BJ (cell line): ENCODE results near the gene FANCC. TPM values are rescaled to one million over a fixed set of nuclear protein-coding genes. Genes with fewer than 3 reads are reported as not detected.

ENCODE experiments used
- CTCF ChIA-PET: fragments of 350-600 bp; formaldehyde crosslinking; extraction: SDS; loops from one replicate; lab custom pipeline; 2021; ENCODE audit warnings: antibody characterized with exemption, inconsistent platforms; lab: Yijun Ruan, JAX
- POLR2A ChIA-PET: fragments of 300-600 bp; sonication (Branson Sonifier 250); formaldehyde crosslinking; extraction: SDS; loops from one replicate; lab custom pipeline; 2021; ENCODE audit warnings: antibody characterized with exemption; lab: Charles Lee
- DNase-seq: peaks from one replicate; pipeline ENCODE4 v3.0.0-alpha.2; 2011; ENCODE audit warnings: low read depth
- H3K27me3 ChIP-seq: 2 replicates; pipeline ENCODE4 v1.6.0; 2011; ENCODE audit warnings: low read length; ENCODE audit not compliant: control insufficient read depth, insufficient read depth
- H3K36me3 ChIP-seq: 2 replicates; pipeline ENCODE4 v1.5.1; 2011; ENCODE audit warnings: low read length; ENCODE audit not compliant: control insufficient read depth, insufficient read depth
- H3K4me3 ChIP-seq: 2 replicates; pipeline ENCODE4 v1.5.1; 2011; ENCODE audit warnings: low read depth, mild to moderate bottlenecking, control low read depth, low read length
- polyA plus RNA-seq: library from polyadenylated mRNA; depleted of rRNA; stranded (reverse); fragments of >200 nt; gene quantifications from 2 replicates; pipeline ENCODE4 v1.2.3, GENCODE V29; 2011
- TF ChIP-seq, protein P1 (sequence below): IDR thresholded peaks from 2 replicates; pipeline ENCODE4 v1.5.1; 2011; ENCODE audit warnings: low read depth, mild to moderate bottlenecking, control low read depth, inconsistent platforms, low read length, moderate library complexity; ENCODE audit not compliant: insufficient read depth

The FANCC gene
- polyA plus RNA-seq, 1 experiment, result 6.1 TPM

DNA sequence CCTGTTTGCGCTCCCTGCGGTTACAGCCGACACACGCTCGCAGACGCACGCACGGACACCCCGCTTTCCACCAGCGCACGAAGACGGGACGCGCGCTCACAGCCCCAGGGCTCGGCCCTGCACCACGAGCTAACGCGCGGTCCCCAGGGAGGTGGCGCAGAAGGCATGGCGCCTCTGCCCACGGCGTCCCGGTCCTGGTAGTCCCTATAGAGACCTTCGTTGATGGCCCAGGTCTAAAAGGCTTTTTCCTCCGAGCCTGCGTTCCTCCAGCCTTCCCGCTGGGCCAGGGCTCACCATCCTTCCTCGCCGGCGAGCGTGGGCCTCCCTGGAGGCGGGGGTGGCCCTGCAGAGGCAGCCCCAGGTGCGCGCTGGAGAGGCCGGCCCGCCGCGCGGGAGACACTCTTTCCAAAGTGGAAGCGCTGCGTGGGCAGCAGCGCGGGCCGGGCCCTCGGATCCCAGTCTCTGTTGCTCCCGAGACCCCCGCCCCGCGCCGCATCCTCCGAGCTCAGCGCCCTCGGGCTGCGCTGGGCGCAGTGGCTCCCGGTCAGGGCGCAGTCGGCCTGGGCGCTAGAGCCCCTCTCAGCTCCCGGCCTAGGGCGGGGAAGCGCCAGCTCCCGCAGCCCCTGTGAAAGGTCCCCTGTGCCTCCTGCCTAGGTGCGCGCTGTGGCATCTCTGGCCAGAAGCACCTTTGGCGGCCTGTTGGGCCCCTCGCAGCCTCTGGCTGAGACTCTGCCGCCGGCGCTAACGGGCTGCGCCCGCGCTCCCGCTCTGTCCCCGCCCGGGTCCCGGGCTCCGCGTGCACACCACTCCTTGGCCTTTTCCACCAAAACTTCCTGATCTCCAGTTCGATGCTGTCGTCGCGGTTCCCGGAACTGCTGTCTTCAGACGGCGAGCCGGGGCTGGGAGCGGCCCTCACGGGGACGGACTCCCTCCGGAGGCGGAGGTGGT, 31.9 kb upstream of the FANCC start:
- Histone ChIP-seq H3K4me3 (no peak overlapping the region), H3K36me3 (no peaks in the 10 kb centered on the region), H3K27me3 (peaks cover 6% of the 10 kb centered on the region)
- ChIA-PET POLR2A (no interaction called here), CTCF (interaction anchor here (0.6 kb wide), 1 partner anchor 810 kb away, joined by 3 read pairs; no protein-coding TSS in a partner anchor)
- TF ChIP-seq, protein P1, sequence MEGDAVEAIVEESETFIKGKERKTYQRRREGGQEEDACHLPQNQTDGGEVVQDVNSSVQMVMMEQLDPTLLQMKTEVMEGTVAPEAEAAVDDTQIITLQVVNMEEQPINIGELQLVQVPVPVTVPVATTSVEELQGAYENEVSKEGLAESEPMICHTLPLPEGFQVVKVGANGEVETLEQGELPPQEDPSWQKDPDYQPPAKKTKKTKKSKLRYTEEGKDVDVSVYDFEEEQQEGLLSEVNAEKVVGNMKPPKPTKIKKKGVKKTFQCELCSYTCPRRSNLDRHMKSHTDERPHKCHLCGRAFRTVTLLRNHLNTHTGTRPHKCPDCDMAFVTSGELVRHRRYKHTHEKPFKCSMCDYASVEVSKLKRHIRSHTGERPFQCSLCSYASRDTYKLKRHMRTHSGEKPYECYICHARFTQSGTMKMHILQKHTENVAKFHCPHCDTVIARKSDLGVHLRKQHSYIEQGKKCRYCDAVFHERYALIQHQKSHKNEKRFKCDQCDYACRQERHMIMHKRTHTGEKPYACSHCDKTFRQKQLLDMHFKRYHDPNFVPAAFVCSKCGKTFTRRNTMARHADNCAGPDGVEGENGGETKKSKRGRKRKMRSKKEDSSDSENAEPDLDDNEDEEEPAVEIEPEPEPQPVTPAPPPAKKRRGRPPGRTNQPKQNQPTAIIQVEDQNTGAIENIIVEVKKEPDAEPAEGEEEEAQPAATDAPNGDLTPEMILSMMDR, result no peak
- DNase-seq, result no peak

DNA sequence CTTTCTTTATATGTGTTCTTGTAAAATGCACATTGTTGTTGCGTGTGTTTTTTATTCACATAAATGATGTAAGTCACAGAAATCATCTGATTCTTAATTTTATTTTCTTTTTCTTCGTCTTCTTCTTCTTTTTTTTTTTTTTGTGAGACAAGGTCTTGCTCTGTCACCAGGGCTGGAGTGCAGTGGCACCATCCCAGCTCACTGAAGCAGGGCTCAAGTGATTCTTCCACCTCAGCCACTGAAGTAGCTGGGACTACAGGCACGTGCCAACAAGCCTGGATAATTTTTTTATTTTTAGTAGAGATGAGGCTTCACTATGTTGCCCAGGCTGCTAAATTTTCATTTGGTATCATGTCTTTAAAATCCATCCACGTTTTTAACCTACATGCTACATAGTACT, 28.5 kb upstream of the FANCC start:
- TF ChIP-seq, protein P1, result no peak
- no peaks in the 10 kb centered on the region for H3K36me3 ChIP-seq
- no peak for DNase-seq
- no peak overlapping the region for H3K4me3 ChIP-seq
- POLR2A ChIA-PET, result no interaction called here
- CTCF ChIA-PET, result no interaction called here
- H3K27me3 ChIP-seq, result peaks cover 6% of the 10 kb centered on the region

GRCh38 chr9:95344735-95345325, 27.3 kb upstream of the FANCC start:
- no peak for DNase-seq
- ChIA-PET POLR2A (no interaction called here), CTCF (interaction anchor here (1.2 to 1.6 kb wide), 2 partner anchors 27 to 34 kb away, joined by 3 read pairs; no protein-coding TSS in a partner anchor)
- Histone ChIP-seq H3K36me3 (no peaks in the 10 kb centered on the region), H3K4me3 (no peak overlapping the region), H3K27me3 (peaks cover 3% of the 10 kb centered on the region)
- TF ChIP-seq, protein P1, result no peak

DNA sequence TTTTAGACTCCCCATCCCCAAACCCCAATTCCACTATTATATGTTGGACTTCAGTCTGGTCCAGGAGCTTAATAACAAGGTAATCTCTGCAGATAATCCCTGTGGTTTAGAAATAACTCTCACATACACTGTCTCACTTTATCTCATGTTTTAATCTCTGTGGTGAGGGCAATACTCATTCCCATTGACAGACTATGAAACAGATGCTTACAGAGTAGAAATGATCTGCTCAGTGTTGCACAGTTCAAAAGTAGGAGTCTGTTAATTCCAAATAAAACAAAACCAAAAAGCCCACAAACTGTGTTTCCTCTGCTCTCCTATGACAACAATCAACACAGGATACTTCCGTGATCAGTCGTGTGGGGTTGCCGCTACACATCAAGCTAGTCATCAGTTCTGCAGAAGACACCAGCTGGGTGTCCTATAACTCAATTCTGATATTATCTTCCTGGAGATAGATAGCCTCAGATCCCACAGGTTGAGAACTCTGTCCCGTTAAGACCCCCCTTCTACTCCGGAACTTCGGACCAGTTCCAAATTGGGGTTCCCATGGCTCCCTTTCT, 26.3 kb upstream of the FANCC start:
- CTCF ChIA-PET, result interaction anchor here (1.6 kb wide), 1 partner anchor 26 kb away, joined by 3 read pairs; no protein-coding TSS in a partner anchor
- no peak for DNase-seq

More for the DNA sequence above, 26.3 kb upstream of the FANCC start:
- H3K27me3 ChIP-seq, result peaks cover 1% of the 10 kb centered on the region
- H3K36me3 ChIP-seq, result no peaks in the 10 kb centered on the region
- POLR2A ChIA-PET, result no interaction called here
- TF ChIP-seq, protein P1, result no peak
- H3K4me3 ChIP-seq, result no peak overlapping the region
